Right lobe of liver (tissue), 6 donors: Measurements from ENCODE around the gene ZNF625. TPM values are rescaled to one million over a fixed set of nuclear protein-coding genes. Genes with fewer than 3 reads are reported as not detected.

ENCODE experiments used
- ATAC-seq, 4 donors: fragments of 200-7000 bp; cut with Tn5 transposase; one replicate each; pipeline ENCODE4 v1.9.1; 2020; ENCODE audit warnings: mild to moderate bottlenecking in 4 of 4, moderate library complexity in 4 of 4
- DNase-seq, 3 donors: peaks; one replicate each; pipeline ENCODE4 v3.0.0-alpha.2; 2020
- H3K27ac ChIP-seq, 3 donors: fragments of 200-600 bp; one replicate each; pipeline ENCODE4 v1.8.0; 2022
- H3K27me3 ChIP-seq, 2 donors: fragments of 200-600 bp; one replicate each; pipeline ENCODE4 v1.8.0; 2022
- H3K36me3 ChIP-seq, 4 donors: fragments of 200-600 bp; sonication (generic) in 1 of 4; one replicate each; pipeline versions ENCODE4 v1.5.1 to v1.8.0; 2017 to 2022; ENCODE audit warnings: control low read depth in 1 of 4
- H3K4me1 ChIP-seq, 4 donors: fragments of 200-600 bp; sonication (generic) in 1 of 4; one replicate each; pipeline versions ENCODE4 v1.5.1 to v1.8.0; 2017 to 2022; ENCODE audit warnings: control low read depth in 1 of 4
- H3K4me3 ChIP-seq, 3 donors: fragments of 200-600 bp; one replicate each; pipeline ENCODE4 v1.8.0; 2022
- H3K9me3 ChIP-seq, 4 donors: fragments of 200-600 bp; sonication (generic) in 1 of 4; one replicate each; pipeline versions ENCODE4 v1.5.1 to v1.8.0; 2017 to 2022; ENCODE audit warnings: control low read depth in 1 of 4
- POLR2A ChIP-seq: fragments of 450-650 bp; IDR thresholded peaks from one replicate; pipeline ENCODE4 v1.6.1; 2017; ENCODE audit warnings: antibody characterized with exemption, mild to moderate bottlenecking
- WGBS: methylation state at CpG from one replicate; pipeline ENCODE4 v1.1.6; 2018; ENCODE audit warnings: low coverage, low lambda C conversion rate; ENCODE audit not compliant: insufficient coverage; ENCODE audit errors: missing lambda C conversion rate; 5-methylcytosine and 5-hydroxymethylcytosine counted together
- intact Hi-C, 2 donors: fragments of 100-400 bp; cut with DNase I; formaldehyde crosslinking; loops; one replicate each; pipeline versions ENCODE4 v1.11.2 to v1.14.1; 2022
- small RNA-seq, 2 experiments: library from RNA; depleted of rRNA; stranded (forward); fragments of <200 nt; gene quantifications; one replicate each; pipeline ENCODE3, GENCODE V24; 2016
- total RNA-seq, 6 experiments: library from RNA; depleted of rRNA in 2 of 6; stranded (reverse); fragments of >200 nt in 2 of 6; fragmentation: NEBNext Ultra II Directional in 3 of 6; extraction: Animal tissue kit (Norgen Biotek cat#: 25700) in 3 of 6; gene quantifications; one replicate each; pipeline versions ENCODE4 v1.1.0 to v1.2.4, GENCODE V29; 2016 to 2023
- TF ChIP-seq, protein P1 (sequence below), 4 donors: fragments of 200-600 bp in 3 of 4; fragments of 450-650 bp in 1 of 4; IDR thresholded peaks; one replicate each; pipeline versions ENCODE4 v1.5.1 to v1.8.0; 2016 to 2022; ENCODE audit warnings: antibody characterized with exemption in 4 of 4, mild to moderate bottlenecking in 2 of 4
- donor health status: DM: no; HTN: yes; CAD: no.
- donor health status: DM: no; HTN: no; CAD: no.
- donor health status: DM: no; HTN: no; CAD: no.
- donor health status: DM: no; HTN: yes; CAD: no.
- donor health status: DM: no; HTN: yes; CAD: no.

ZNF625 gene
- total RNA-seq, 6 experiments from 2014 or later = 0.57 to 1.8 (median 1.4) TPM

DNA sequence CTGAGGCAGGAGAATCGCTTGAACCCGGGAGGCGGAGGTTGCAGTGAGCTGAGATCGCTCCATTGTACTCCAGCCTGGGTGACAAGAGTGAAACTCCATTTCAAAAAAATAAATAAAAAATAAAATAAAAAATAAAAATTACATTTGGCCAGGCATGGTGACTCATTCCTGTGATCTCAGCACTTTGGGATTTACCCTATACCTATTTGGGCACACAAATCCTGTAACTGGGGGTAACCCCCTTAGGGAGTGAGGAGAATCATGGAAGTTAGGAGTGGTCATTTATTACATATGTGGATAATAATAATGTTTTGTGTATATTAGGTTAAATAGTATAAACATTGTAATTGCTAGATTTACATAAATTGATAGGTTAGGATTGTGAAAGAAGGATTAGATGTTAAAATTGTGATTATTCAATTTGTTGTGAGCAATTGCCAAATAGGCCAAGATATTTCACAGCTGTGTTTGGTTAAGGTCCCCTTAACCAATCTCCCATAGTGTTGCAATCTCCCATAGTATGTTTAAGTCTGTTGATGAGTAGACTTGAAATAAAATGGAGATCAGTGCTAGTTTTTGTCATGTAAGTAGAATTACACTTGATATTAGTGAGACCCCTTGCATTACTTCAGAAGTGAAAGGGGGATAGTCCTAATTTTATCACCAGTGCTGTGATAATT lies 61.3 kb downstream of the ZNF625 start:
- TF ChIP-seq, protein P1, sequence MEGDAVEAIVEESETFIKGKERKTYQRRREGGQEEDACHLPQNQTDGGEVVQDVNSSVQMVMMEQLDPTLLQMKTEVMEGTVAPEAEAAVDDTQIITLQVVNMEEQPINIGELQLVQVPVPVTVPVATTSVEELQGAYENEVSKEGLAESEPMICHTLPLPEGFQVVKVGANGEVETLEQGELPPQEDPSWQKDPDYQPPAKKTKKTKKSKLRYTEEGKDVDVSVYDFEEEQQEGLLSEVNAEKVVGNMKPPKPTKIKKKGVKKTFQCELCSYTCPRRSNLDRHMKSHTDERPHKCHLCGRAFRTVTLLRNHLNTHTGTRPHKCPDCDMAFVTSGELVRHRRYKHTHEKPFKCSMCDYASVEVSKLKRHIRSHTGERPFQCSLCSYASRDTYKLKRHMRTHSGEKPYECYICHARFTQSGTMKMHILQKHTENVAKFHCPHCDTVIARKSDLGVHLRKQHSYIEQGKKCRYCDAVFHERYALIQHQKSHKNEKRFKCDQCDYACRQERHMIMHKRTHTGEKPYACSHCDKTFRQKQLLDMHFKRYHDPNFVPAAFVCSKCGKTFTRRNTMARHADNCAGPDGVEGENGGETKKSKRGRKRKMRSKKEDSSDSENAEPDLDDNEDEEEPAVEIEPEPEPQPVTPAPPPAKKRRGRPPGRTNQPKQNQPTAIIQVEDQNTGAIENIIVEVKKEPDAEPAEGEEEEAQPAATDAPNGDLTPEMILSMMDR (IDR thresholded peaks at IDR 0.05) = no peak
- no peak for TF ChIP-seq POLR2A

More for the DNA sequence above, 61.3 kb downstream of the ZNF625 start:
- H3K36me3 ChIP-seq = no peaks in the 10 kb centered on the region
- no peak for ATAC-seq
- no peaks in the 10 kb centered on the region for H3K4me1 ChIP-seq
- no peak overlapping the region for H3K4me3 ChIP-seq
- no peaks in the 10 kb centered on the region for H3K27me3 ChIP-seq
- no peak for DNase-seq
- intact Hi-C loops = no loop called here
- whole genome bisulfite sequencing = 90% methylated on average over 2 of the region's 4 CpGs
- no peak overlapping the region for H3K27ac ChIP-seq
- H3K9me3 ChIP-seq = no peaks in the 10 kb centered on the region

Small RNAs within 50 kb of the gene (small RNA-seq; reads per million reads assigned to genes)
- 0 to 0.10 reads per million in 2 experiments for gene RNA5SP467

Other genes with a start within 250 kb of the ZNF625 start
- gene ZNF700, start 231.6 kb downstream of the ZNF625 start, total RNA-seq = 1 to 10 TPM; 5.1 to 7.6 (median 5.5) TPM
- 1 to 10 TPM in 2 of 6 experiments, under 1 TPM in 4; 0.25 to 2.6 (median 0.70) TPM for gene ZNF763, start 191.7 kb downstream of the ZNF625 start, total RNA-seq
- 1 to 10 TPM; 1.1 to 7.4 (median 2.5) TPM for gene ZNF433, start 121.1 kb downstream of the ZNF625 start, total RNA-seq
- under 1 TPM in 4 of 6 experiments, not detected in 2; 0.29 to 0.32 (median 0.31) TPM for gene ZNF878, start 103.8 kb downstream of the ZNF625 start, total RNA-seq
- gene ZNF844, start 92.0 kb downstream of the ZNF625 start, total RNA-seq = 1 to 10 TPM; 2.2 to 8.6 (median 3.1) TPM
- 1 to 10 TPM in 5 of 6 experiments, under 1 TPM in 1; 0.98 to 2.7 (median 1.5) TPM for gene ZNF20, start 16.4 kb downstream of the ZNF625 start, total RNA-seq
- 1 to 10 TPM; 1.3 to 3.9 (median 2.2) TPM for gene ZNF136, start 6.4 kb upstream of the ZNF625 start, total RNA-seq
- 10 to 100 TPM in 1 of 6 experiments, 1 to 10 TPM in 5; 4.9 to 11.6 (median 6.2) TPM for gene ZNF44, start 138.1 kb upstream of the ZNF625 start, total RNA-seq
- 1 to 10 TPM; 2.4 to 4.5 (median 3.6) TPM for gene ZNF563, start 176.9 kb upstream of the ZNF625 start, total RNA-seq
- 1 to 10 TPM in 3 of 6 experiments, under 1 TPM in 3; 0.56 to 2.3 (median 1.3) TPM for gene ZNF442, start 208.9 kb upstream of the ZNF625 start, total RNA-seq
- 1 to 10 TPM; 2.3 to 2.8 (median 2.7) TPM for gene ZNF799, start 244.5 kb upstream of the ZNF625 start, total RNA-seq